Hematopoietic multipotent progenitor cell treated with erythropoietin and hydrocortisone succinate and interleukin-3 and kit ligand, for 8 days (in vitro differentiated cells): ENCODE measurements around the gene CCDC7.
"Not testable (repeated sequence)": the region's sequence is repeated elsewhere in the genome, so short reads cannot be mapped to it uniquely, and the experiment has no call there.

Experiments used
- DNase-seq: peaks from one replicate; pipeline ENCODE4 v3.0.0-alpha.2; 2015

Gene CCDC7

DNA sequence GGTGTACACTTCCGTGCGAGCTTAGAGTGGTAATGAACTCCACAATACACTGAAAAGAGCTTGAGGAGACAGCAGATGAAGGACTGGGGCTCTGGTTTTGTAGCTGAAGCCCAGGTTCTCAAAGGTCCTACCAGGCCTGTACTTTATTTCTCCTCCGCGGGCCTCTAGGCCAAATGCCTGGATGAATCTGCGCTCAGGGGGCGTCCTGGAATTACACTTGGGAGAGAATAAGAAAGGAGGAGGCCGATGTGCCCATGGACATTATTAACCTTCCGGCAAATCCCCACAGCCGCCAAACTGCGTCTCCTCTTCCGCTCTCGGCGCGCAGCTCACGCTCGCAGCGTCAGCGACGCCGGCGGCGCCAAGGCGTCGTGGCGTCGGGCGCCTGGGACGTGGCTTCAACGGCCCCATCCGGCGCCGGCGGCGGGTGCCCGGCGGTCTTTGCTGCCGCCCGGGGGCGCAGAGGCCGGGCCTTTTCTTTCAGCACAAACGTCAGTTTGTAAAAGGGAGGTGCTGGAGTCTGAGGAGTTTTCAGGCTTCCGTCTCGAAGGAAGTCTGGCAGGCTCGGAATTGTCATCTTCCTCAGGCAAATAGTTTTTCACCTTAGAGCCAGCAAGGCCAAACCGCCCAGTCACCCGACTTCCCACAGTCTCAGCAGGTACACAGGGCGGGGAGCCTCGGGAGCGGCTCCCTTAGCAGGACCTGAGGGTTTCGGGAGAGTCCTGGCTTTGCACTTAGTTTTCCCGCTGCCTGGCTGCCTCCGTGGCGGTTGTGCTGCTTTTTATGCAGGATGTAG is at the start of gene CCDC7:
Gene CCDC7 (plus strand): TSS at position 401 of the 796 bp plus-strand sequence. CDS start 5,503 bp downstream, outside the sequence.
- peak; percentile 91 for DNase-seq

DNA sequence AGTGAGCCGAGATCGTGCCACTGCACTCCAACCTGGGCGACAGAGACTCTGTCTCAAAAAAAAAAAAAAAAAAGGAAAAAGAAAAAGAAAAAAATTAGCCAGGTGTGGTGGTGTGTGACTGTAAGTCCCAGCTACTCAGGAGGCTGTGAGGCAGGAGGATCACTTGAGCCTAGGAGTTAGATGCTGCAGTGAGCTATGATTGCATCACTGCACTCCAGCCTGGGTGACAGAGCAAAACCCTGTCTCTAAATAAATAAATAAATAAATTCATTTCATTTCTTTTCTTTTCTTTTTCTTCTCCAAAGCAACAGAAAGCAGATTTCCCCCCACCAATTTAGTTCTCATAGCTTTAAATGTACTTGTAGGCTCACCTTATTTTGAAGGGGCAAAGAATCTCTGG is 48.8 kb upstream of the CCDC7 start:
- not testable (repeated sequence) for DNase-seq

DNA sequence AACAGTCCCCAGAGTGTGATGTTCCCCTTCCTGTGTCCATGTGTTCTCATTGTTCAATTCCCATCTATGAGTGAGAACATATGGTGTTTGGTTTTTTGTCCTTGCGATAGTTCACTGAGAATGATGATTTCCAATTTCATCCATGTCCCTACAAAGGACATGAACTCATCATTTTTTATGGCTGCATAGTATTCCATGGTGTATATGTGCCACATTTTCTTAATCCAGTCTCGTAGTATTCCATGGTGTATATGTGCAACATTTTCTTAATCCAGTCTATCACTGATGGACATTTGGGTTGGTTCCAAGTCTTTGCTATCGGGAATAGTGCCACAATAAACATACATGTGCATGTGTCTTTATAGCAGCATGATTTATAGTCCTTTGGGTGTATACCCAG is 46.2 kb upstream of the CCDC7 start:
- DNase-seq = not testable (repeated sequence)

DNA sequence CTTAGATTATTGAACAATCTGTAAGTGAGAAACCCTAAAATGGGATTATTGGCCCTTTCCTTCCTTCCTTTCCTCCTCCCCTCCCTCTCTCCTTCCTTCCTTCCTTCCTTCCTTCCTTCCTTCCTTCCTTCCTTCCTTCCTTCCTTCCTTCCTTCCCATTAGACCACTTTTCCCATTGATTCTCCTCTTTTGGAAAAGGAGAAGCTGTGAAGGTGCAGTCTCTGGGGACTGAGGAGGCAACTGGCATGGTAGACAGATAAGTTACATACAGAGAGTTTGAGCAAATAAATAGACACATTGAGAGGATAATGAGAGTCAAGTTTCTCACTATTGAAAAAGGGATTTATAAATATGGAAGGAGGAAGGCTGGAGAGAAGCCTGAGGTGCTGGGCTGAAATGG is 45.0 kb upstream of the CCDC7 start:
- no peak for DNase-seq

DNA sequence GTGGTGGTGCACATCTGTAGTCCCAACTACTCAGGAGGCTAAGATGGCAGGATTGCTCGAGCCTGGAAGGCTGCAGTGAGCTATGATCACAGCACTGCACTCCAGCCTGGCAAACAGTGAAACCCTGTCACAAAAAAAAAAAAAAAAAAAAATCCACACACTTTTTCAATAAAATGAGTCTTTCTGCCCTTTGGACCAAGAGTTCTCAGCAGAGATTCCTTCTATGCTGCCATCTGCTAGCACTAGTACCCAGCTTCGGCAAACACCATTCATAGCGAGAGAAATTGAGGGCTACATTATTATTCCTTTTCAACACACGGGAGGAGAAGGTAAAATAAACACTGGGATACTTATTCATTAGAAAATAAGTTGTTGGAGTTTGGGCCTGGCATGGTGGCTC is 43.4 kb upstream of the CCDC7 start:
- no peak for DNase-seq

DNA sequence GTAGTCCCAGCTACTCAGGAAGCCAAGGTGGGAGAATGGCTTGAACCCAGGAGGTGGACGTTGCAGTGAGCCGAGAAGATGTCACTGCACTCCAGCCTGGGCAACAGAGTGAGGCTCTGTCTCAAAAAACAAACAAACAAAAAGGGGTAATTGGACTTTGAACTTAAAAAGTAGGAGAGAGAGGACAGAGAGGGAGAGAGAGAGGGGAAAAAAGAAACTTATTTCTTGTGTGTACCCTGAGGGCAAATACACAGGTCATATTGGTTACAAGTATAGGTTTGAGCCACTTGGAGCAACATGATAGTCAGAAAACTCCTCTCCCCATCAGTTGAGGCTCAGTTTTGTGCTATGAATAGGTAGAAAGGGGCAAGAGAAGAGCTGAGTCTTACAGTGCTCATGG is 42.8 kb upstream of the CCDC7 start:
- DNase-seq = no peak

DNA sequence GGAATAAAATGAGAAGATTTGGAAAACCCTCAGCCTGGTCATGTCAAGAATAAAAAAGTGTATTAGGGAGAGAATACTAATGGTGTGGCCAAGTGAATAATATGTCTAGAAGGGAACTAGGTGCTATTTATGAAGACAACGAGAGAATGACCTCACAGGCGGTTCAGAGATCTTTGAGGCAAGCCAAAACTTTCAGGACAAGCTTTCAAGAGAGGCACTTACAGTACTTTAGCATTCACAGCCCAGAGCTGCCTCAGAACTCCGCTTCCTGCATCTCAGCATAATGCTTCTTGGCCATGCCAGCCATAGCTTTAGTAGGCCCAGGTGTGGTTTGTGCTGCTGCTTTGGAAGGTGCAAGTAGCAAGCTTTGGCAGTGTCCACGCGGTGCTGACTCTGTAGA is 37.2 kb upstream of the CCDC7 start:
- no peak for DNase-seq

DNA sequence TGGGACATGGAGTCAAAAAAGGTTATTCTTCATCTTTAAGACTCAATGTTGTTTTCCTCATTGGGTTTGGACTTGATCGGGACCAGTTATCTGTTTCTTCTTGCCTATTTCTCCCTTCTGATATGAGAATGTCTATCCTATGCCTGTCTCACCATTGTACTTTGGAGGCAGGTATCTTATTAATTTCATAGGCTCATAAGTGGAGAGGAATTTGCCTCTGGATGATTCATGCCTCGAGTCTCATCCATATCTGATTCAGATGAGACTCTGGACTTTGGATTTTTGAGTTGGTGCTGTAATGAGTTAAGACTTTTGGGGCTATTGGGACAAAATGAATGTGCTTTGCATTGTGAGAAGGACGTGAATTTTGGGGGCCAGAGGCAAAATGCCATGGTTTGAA is 36.2 kb upstream of the CCDC7 start:
- no peak for DNase-seq

DNA sequence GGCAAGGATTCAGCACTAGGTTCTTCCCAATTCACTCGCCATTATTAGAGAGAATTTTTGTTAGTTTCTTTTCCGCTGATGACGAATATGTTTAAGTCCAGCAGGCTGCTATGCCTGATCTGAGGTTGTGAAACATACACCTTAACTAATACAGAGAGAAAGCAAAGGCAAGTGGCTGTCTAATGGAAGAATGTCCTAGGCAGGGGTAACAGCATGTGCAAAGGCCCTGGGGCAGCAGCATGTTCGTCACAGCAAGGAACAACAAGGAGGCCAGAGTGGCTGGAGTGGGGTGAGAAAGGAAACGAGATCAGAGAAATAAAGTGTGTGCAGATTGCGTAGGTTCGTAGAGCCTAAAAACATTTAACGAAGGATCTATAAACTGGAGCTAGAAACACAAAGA is 35.4 kb upstream of the CCDC7 start:
- DNase-seq = no peak

DNA sequence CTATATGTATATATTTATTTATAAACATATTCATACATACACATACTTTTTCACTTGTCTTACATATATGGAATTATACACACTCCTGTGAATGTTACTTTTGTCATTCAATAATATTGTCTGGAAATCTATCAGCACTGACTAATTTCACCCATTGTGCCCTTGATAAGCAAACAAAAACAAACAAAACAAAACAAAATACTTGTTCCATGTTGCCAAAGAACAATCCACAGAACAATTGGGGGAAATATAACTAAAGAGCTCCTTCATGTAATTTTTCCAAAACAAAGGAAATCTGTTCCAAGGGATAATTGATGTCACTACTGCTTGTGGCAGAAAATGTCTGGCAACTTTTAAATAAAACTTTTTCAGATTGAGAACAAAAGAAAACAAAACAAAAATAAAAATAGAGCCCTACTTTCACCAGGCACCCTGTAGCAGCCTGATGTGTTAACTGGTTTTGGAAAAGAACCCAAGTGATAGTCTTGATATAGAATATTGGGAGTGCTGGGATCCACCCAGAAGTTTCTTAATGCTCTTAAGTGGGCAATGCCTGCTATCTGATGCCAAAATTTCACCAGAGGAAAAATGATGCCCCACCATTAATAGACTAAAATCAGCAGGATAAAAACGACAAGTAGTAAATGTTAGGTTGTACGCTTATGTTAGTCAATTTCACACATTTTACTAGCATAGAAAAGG is 34.0 kb upstream of the CCDC7 start:
- DNase-seq = no peak

DNA sequence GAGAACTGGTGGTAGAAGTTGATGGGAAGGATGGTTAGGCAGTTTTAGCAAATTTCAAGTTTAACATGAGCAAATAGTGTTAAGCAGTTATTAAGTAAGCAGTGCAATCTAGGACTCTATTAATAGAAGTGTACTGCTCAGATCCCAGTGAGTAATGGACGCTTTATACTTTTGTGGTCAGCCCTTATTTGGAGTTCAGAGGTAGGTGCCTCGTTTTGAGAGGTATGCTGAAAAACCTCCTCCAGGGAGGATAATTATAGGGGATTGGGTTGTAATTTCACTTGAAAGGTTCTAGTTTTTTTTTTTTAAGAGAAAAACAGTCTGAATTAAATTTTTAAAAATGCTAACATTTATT is 33.5 kb upstream of the CCDC7 start:
- no peak for DNase-seq

DNA sequence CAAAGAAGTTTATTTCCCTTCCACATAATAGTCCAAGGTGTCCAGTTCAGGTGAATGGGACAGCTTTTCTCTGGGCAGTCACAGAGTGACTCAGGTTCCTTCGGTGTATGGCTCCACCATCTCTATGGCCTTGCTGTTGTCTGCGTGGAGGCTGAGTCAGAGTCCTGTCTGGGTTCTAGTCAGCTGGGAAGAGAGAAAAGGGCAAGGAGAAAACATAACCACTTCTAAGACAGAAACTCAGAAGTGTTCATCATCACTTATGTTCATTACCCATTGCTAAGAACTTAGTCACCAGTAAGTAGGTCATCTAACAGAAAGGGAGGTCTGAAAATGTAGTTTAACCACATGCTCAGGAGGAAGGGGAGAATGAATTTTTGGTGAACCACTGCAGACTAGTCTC is 32.4 kb upstream of the CCDC7 start:
- no peak for DNase-seq

DNA sequence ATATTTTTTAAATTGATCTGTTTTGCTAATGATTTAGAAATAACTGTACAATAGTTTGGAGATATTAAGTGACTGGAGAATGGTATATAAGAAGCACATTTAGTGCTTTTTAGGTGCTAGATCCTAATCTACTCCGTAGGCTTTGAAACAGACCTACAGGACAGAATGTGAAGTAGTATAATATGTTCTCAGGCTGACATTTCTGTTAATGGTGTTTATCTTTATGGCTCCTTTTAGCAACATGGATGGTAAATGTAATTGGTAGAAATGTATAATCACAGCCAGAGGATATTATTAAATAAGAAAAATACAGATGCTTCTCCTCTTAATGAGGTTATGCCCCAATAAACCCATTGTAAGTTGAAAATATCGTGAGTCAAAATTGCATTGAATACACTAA is 30.6 kb upstream of the CCDC7 start:
- DNase-seq = no peak

DNA sequence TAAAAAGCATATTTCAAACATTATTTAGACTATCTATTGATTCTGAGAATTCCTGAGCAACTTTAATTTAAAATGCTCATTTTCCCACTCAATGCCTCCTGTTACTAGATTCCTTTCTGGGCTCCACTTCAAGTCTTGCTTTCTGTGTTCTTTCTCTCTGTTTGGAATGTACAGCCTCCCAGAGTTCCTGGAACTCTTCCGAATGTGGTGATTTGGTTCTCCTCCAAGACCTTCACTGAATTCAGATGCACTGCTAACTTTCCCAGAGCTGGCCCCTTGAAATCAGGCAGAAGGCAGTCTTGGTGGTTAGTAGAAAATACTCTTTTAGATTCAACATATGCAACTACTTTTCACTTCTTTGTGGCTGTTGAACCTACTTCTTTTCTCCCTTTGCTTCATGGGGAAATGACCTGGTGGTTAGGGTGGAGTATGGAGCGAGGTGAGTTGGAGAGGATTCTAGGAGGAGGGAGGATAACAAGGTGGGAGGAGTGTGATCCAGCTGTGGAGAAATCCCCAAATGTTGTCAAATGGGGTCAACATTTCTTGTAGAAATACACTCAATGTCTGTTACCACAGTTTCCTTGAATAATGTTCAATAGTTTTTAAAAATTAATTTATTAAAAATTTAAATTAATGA is 27.9 kb upstream of the CCDC7 start:
- no peak for DNase-seq

DNA sequence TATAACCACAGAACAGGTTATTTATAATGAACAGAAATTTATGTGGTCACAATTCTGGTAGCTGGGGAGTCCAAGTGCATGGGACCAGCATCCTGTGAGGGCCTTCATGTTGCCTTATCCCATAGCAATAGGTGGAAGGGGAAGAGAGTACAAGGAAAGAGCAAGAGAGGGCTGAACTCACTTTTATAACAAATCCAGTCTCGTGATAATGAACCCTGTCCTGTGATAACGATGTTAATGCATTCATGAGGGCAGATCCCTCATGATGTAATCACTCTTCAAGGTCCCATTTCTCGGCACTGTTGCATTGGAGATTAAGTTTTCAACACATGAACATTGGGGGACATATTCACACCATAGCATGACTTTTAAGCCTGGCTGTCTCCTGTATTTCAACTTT is 27.4 kb upstream of the CCDC7 start:
- DNase-seq = no peak

DNA sequence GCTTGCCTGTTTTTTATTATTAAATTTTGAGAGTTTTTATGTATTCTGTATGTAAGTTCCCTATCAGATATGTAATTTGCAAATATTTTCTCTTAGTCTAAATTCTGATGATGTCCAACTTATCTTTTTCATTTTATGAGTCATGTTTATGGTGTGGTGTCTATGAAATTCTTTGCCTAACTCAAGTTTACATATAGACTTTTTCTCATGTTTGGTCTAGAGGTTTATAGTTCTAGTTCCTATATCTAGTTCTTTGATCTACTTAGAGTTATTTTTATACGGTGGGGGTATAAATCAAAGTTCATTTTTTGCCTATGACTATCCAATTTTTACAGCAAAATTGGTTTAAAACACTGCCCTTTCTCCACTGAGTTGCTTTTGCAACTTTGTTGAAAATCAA is 26.3 kb upstream of the CCDC7 start:
- DNase-seq = no peak

DNA sequence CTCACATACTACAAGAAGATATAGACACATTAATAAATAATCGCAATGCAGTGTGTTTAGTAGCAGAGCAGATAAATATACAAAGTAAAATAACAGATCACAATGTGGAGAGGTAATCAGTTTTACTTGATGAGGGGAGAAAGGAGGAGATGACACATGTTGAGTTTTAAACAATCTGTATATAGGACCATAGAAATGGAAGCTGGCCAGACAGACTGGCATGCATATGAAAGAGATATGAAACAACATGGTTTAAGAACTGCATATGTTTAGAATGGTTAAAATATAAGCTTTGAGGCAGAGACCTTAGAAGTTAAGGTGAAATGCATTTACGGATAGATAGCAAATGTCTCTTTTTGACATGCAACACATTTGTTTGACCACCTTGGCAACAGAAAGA is 19.8 kb upstream of the CCDC7 start:
- DNase-seq = no peak

DNA sequence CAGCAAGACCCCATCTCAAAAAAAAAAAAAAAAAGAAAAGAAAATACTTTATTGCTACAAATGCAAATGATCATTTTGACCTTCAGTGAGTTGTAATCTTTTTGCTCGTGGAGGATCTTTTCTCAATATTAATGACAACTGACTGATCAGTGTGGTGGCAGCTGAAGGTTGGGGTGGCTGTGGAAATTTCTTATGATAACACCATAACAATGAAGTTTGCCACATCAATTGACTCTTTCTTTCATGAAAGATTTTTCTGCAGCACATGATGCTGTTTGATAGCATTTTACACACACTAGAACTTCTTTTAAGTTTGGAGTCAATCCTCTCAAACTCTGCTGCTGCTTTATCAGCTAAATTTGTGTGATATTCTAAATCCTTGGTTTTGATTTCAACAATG is 12.4 kb upstream of the CCDC7 start:
- no peak for DNase-seq

DNA sequence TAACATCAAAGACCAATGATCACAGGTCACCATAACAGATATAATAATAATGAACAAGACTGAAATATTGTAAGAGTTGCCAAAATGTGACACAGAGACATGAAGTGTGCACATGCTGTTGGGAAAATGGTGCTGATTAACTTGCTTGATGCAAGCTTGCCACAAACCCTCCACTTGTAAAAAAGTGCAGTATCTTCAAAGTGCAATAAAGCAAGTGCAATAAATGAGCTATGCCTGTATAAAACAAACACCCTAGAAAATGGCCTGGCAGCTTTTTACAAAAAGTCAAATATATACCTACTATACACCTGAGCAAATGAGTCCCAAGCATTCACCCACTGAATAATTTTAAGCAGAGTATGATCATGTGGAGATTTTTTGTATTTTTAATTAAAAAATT is 9.7 kb upstream of the CCDC7 start:
- no peak for DNase-seq

DNA sequence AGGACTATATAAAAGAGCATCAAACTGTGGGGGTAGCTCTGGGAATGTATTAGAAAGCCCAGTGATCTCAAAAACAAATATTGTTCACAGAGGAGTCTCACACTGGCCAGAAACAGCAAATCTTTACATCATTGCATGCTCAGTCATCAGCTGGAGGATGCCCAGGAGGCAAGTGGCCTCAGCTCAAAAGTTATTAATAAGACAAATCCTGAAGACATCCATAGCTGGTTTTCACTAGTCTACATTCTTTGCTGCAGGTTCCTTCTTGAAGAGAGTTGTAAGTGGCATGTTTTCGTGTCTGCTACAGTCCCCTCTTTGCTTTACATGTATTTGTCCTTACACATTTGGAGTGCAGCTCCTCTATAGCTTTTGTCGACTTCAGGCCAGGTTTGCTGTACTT is 8.6 kb upstream of the CCDC7 start:
- no peak for DNase-seq

DNA sequence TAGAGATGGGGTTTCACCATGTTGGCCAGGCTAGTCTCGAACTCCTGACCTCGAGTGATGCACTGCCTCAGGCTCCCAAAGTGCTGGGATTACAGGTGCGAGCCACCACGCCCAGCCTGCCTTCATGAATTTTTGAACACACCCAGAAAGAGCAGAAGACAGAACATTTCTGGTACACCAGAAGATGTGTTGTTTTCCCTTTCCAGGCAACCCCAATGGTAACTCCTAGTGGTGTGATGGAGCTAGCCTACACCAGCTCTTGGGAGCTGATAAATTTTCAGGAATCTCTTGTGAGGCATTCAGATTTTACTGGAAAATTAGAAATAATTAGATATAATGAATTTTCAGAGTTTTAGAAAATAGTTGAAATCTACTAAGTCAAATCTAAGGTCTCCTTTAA is 904 bp upstream of the CCDC7 start:
- no peak for DNase-seq

DNA sequence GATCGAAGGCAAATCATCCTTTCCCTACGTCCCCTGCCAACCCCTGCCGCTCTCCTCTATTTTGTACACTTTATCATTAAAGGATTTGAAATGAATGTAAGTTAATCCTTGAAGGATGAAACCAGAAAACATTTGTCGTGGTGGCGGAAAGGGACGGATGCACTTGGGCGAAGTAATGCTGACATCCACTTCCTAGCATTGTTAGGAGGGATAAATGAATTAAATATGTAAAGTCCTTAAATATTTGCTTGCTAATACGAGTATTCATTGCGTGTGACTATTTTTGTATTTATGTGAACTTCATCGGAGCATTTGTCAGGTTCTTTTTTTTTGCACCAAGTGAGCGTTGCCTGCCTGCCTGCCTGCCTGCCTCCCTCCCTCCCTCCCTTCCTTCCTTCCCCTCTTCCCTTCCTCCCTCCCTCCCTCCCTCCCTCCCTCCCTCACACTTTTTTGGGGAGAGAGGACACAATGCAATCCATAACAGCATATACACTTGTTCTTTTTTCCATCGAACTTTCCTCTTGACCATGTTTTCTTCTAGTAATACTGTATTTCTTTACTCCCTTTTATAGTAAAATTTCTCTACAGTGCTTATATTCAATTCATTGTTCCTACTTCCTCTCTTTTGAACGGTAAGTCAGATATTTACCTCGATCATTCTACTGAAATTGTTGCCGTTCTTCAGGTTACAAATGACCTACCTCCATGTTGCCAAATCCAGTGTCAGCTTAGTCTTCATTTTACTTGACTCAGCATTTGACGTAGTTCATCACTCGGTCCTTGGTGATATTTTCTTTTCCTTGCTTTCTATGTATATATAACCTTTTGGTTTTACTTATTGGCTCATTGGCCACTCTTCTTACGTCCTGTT is 831 bp downstream of the CCDC7 start:
- peak; percentile 55 for DNase-seq

DNA sequence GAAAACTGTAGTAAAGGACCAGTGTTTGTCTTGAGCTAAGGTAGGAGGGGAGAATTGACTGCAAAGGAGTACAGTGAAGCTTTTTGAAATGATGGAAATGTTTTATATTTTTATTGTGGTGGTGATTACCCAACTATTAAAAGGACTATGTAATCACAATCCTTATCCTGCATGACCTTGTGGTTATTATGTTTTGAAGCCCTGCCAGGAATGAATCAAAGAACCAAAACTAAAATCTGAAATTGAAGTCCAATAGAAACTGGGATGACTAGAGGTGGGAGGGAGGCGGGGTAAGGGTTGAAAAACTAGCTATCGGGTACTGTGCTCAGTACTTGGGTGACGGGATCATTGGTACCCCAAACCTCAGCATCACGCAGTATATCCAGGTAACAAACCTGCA is 8.2 kb downstream of the CCDC7 start:
- no peak for DNase-seq
